ENCODE results near the gene SCARB2. TPM values are rescaled to one million over a fixed set of nuclear protein-coding genes. Genes with fewer than 3 reads are reported as not detected.
A peak's percentile ranks its signal among the peaks of the same experiment; 100 is the strongest.

SCARB2 gene
- total and polyA plus RNA-seq, 2 donors (not counting 3 experiments of a cell fraction or from before 2014, with no cell fraction given), result 75.2 to 116 TPM

- TF ChIP-seq GATA2 (IDR thresholded peaks at IDR 0.05; ENCODE audit: insufficient read depth, insufficient read length, low read depth, low read length) (no peak), POLR2A (IDR thresholded peaks at IDR 0.05; ENCODE audit: low read depth, low read length) (peak; percentile 64), MYC (IDR thresholded peaks at IDR 0.05; ENCODE audit: low read depth, low read length) (peak; percentile 67), POLR2AphosphoS5 (IDR thresholded peaks at IDR 0.05; ENCODE audit: insufficient read depth, low read depth, low read length) (peak; percentile 79)
- Histone ChIP-seq H3K79me2 (ENCODE audit: control insufficient read depth, insufficient read depth, low read length) (peaks cover 39% of the 10 kb centered on the region), H3K4me1 (ENCODE audit: control insufficient read depth, extremely low read depth, insufficient read depth, low read length) (peaks cover 23% of the 10 kb centered on the region), H4K20me1 (replicated peaks; ENCODE audit: control insufficient read depth, extremely low read depth, insufficient read depth, low read length) (peaks cover 7% of the 10 kb centered on the region), H3K9me3 (replicated peaks; ENCODE audit: control insufficient read depth, insufficient read depth, low read length) (no peaks in the 10 kb centered on the region), H3K9me1 (replicated peaks; ENCODE audit: control insufficient read depth, extremely low read depth, insufficient read depth, low read length) (no peaks in the 10 kb centered on the region), H3K36me3 (ENCODE audit: control insufficient read depth in 2 of 2, extremely low read depth in 1 of 2, insufficient read depth in 2 of 2, low read length in 2 of 2) (peaks cover 0 to 2% of the 10 kb centered on the region in 2 experiments), H3K4me3 (replicated peaks in 1 of 3; ENCODE audit: insufficient read depth in 1 of 3, low read depth in 1 of 3, low read length in 3 of 3) (peak within 1 kb of the TSS; percentile 87 to 91 (median 89)), H3K27ac (ENCODE audit: insufficient read depth, low read depth, low read length) (peak within 1 kb of the TSS; percentile 71), H3K27me3 (ENCODE audit: control insufficient read depth in 2 of 2, insufficient read depth in 2 of 2, low read length in 2 of 2) (no peaks in the 10 kb centered on the region), H3K4me2 (ENCODE audit: insufficient read depth, low read length) (peak within 1 kb of the TSS; percentile 98), H3K9ac (replicated peaks; ENCODE audit: extremely low read depth, insufficient read depth, low read length) (peak within 1 kb of the TSS; percentile 90), H2AFZ (ENCODE audit: low read depth, low read length) (peak within 1 kb of the TSS; percentile 95)
- no TSS peak for BruUV-seq (replicated peaks)
- dilution Hi-C loops (cut with MboI; ENCODE audit: extremely low pct_ligation_motif_present, low sequenced_read_pairs) (no loop called here), intact Hi-C loops (cut with micrococcal nuclease) (loop anchor here (1.0 to 10.0 kb wide), 4 partner anchors 65 to 926 kb away; partner anchors contain the start of genes CCNI, SCARB2 and SDAD1)
- CTCF ChIA-PET, result interaction anchor here (1.4 to 2.6 kb wide), 3 partner anchors 32 to 230 kb away, joined by 4 to 8 read pairs (median 5); no protein-coding TSS in a partner anchor
- DNase-seq (ENCODE audit: low read depth, low spot score) (peak; percentile 97), FAIRE-seq (peak; percentile 90)
- POLR2A ChIA-PET, result interaction anchor here (1.1 kb wide), 1 partner anchor 14 kb away, joined by 3 read pairs; no protein-coding TSS in a partner anchor
These were observed 65.3 kb downstream of the SCARB2 start, which contains the start of gene NUP54 for GRCh38 chr4:76148142-76148865. TSS of gene NUP54 (minus strand) at chr4:76148397. CDS start at chr4:76148374, 23 bp downstream.

- BruUV-seq (replicated peaks), result TSS peak; percentile 35
- Histone ChIP-seq H3K4me3 (replicated peaks in 1 of 3; ENCODE audit: insufficient read depth in 1 of 3, low read depth in 1 of 3, low read length in 3 of 3) (peak overlapping the region; percentile 87 to 91 (median 89)), H4K20me1 (replicated peaks; ENCODE audit: control insufficient read depth, extremely low read depth, insufficient read depth, low read length) (peaks cover 7% of the 10 kb centered on the region), H3K79me2 (ENCODE audit: control insufficient read depth, insufficient read depth, low read length) (peaks cover 41% of the 10 kb centered on the region), H3K36me3 (ENCODE audit: control insufficient read depth in 2 of 2, extremely low read depth in 1 of 2, insufficient read depth in 2 of 2, low read length in 2 of 2) (peaks cover 0 to 2% of the 10 kb centered on the region in 2 experiments), H3K9me1 (replicated peaks; ENCODE audit: control insufficient read depth, extremely low read depth, insufficient read depth, low read length) (no peaks in the 10 kb centered on the region), H3K27ac (ENCODE audit: insufficient read depth, low read depth, low read length) (peak overlapping the region; percentile 71), H3K9me3 (replicated peaks; ENCODE audit: control insufficient read depth, insufficient read depth, low read length) (no peaks in the 10 kb centered on the region), H3K9ac (replicated peaks; ENCODE audit: extremely low read depth, insufficient read depth, low read length) (peak overlapping the region; percentile 90), H3K27me3 (ENCODE audit: control insufficient read depth in 2 of 2, insufficient read depth in 2 of 2, low read length in 2 of 2) (no peaks in the 10 kb centered on the region), H2AFZ (ENCODE audit: low read depth, low read length) (peak overlapping the region; percentile 45), H3K4me1 (ENCODE audit: control insufficient read depth, extremely low read depth, insufficient read depth, low read length) (peaks cover 23% of the 10 kb centered on the region), H3K4me2 (ENCODE audit: insufficient read depth, low read length) (peak overlapping the region; percentile 98)
- FAIRE-seq (no peak), DNase-seq (ENCODE audit: low read depth, low spot score) (peak; percentile 77)
- POLR2A ChIA-PET, result interaction anchor here (1.1 kb wide), 1 partner anchor 15 kb away, joined by 3 read pairs; no protein-coding TSS in a partner anchor
- CTCF ChIA-PET, result interaction anchor here (1.4 to 2.6 kb wide), 3 partner anchors 32 to 230 kb away, joined by 4 to 8 read pairs (median 5); no protein-coding TSS in a partner anchor
- TF ChIP-seq GATA2 (IDR thresholded peaks at IDR 0.05; ENCODE audit: insufficient read depth, insufficient read length, low read depth, low read length) (no peak), MAX (IDR thresholded peaks at IDR 0.05; ENCODE audit: insufficient read depth, insufficient read length) (no peak), EZH2 (IDR thresholded peaks at IDR 0.05; ENCODE audit: borderline replicate concordance, low read depth, low read length, severe bottlenecking) (no peak), MYC (IDR thresholded peaks at IDR 0.05; ENCODE audit: low read depth, low read length) (no peak), POLR2A (IDR thresholded peaks at IDR 0.05; ENCODE audit: low read depth, low read length) (no peak), FOS (IDR thresholded peaks at IDR 0.05; ENCODE audit: borderline replicate concordance, insufficient read depth, low read length) (no peak), CTCF (IDR thresholded peaks at IDR 0.05; ENCODE audit: extremely low read depth in 1 of 2, insufficient read depth in 1 of 2, low read depth in 1 of 2, low read length in 2 of 2) (no peak), JUN (IDR thresholded peaks at IDR 0.05; ENCODE audit: borderline replicate concordance, insufficient read depth, insufficient read length, low read depth) (no peak), POLR2AphosphoS5 (IDR thresholded peaks at IDR 0.05; ENCODE audit: insufficient read depth, low read depth, low read length) (no peak)
- intact Hi-C loops (cut with micrococcal nuclease) (loop anchor here (1.0 to 10.0 kb wide), 4 partner anchors 66 to 927 kb away; partner anchors contain the start of genes CCNI, SCARB2 and SDAD1), dilution Hi-C loops (cut with MboI; ENCODE audit: extremely low pct_ligation_motif_present, low sequenced_read_pairs) (no loop called here)
These were observed 66.0 kb downstream of the SCARB2 start for GRCh38 chr4:76147454-76148141.
